Neutrophil (primary cell): ENCODE measurements around the gene PLAGL2.

Experiments
- H3K27ac ChIP-seq: fragments of 200-600 bp; sonication (generic); 2 replicates; pipeline ENCODE4 v1.5.1; 2016; ENCODE audit warnings: mild to moderate bottlenecking, moderate library complexity
- H3K27me3 ChIP-seq: fragments of 200-600 bp; sonication (generic); 2 replicates; pipeline ENCODE4 v1.6.0; 2016; ENCODE audit warnings: mild to moderate bottlenecking
- H3K36me3 ChIP-seq: fragments of 200-600 bp; sonication (generic); 2 replicates; pipeline ENCODE4 v1.5.1; 2017
- H3K4me1 ChIP-seq, 2 experiments: fragments of 200-600 bp in 1 of 2; sonication (generic) in 1 of 2; 1 replicate in 1 of 2; 2 replicates in 1 of 2; pipeline versions ENCODE4 v1.5.1 to v1.6.1; 2013 to 2016; ENCODE audit warnings: low read depth in 1 of 2, low read length in 1 of 2, mild to moderate bottlenecking in 1 of 2, moderate library complexity in 1 of 2; ENCODE audit not compliant: control insufficient read depth in 1 of 2, insufficient read depth in 1 of 2
- H3K4me3 ChIP-seq, 2 experiments: fragments of 200-600 bp in 1 of 2; sonication (generic) in 1 of 2; 1 replicate in 1 of 2; 2 replicates in 1 of 2; pipeline ENCODE4 v1.5.1; 2013 to 2016; ENCODE audit warnings: low read depth in 1 of 2, low read length in 1 of 2, mild to moderate bottlenecking in 1 of 2, moderate library complexity in 1 of 2
- H3K9me3 ChIP-seq: fragments of 200-600 bp; sonication (generic); 2 replicates; pipeline ENCODE4 v1.5.1; 2016
- TF ChIP-seq, protein P1 (sequence below): fragments of 200-600 bp; sonication (generic); IDR thresholded peaks from 2 replicates; pipeline ENCODE4 v1.5.1; 2016; ENCODE audit warnings: antibody characterized with exemption

Gene PLAGL2

DNA sequence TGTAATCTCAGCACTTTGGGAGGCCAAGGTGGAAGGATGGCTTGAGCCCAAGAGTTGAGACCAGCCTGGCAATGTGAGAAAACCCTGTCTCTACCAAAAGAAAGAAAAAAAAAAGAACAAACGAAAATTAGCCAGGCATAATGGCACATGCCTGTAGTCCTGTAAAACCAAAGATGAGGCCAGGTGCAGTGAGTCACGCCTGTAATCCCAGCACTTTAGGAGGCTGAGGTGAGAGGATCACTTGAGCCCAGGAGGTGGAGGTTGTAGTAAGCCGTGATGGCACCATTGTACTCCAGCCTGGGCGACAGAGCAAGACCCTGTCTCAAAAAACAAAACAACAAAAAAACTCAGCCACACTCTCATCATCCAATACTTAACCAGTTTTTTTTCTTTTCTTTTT, 37.4 kb upstream of the PLAGL2 start:
- H3K4me1 ChIP-seq, result peaks cover 15 to 17% of the 10 kb centered on the region in 2 experiments
- TF ChIP-seq, protein P1, sequence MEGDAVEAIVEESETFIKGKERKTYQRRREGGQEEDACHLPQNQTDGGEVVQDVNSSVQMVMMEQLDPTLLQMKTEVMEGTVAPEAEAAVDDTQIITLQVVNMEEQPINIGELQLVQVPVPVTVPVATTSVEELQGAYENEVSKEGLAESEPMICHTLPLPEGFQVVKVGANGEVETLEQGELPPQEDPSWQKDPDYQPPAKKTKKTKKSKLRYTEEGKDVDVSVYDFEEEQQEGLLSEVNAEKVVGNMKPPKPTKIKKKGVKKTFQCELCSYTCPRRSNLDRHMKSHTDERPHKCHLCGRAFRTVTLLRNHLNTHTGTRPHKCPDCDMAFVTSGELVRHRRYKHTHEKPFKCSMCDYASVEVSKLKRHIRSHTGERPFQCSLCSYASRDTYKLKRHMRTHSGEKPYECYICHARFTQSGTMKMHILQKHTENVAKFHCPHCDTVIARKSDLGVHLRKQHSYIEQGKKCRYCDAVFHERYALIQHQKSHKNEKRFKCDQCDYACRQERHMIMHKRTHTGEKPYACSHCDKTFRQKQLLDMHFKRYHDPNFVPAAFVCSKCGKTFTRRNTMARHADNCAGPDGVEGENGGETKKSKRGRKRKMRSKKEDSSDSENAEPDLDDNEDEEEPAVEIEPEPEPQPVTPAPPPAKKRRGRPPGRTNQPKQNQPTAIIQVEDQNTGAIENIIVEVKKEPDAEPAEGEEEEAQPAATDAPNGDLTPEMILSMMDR, result no peak
- no peak overlapping the region for H3K4me3 ChIP-seq
- no peaks in the 10 kb centered on the region for H3K9me3 ChIP-seq
- H3K27ac ChIP-seq, result no peak overlapping the region
- no peaks in the 10 kb centered on the region for H3K27me3 ChIP-seq
- no peaks in the 10 kb centered on the region for H3K36me3 ChIP-seq

DNA sequence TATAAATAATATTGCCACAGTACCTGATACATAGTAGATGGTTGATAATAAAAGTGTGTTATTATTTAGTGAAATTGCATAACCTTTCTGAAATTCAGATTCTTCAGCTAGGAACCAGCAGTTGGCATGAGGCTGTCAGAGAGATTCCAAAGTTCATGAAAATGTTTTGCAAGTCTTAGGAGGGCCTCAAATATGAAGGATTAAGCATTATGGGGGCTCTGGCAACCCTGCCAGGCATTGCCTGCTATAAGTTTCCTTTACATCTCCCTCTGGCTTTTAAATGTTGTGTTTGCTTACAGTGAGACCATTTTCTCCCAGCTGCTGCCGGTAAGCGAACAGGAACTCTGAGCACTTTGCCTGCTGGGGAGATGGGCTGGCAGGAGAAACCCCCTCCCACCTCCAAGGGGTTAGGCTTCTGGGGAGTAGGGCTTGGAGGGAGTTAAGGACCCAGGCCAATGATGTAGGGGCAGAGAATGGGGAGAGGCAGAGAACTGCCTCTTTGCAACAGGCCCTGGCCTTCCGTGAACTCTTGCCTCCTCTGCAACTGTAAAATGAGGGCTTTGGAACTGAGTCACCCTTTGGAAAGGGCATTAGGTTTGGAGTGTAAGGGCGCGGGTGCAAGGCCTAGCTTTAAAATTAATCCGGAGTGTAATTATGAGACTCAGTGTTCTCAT, 36.7 kb upstream of the PLAGL2 start:
- Histone ChIP-seq H3K9me3 (no peaks in the 10 kb centered on the region), H3K4me1 (peaks cover 9 to 11% of the 10 kb centered on the region in 2 experiments), H3K27ac (no peak overlapping the region), H3K36me3 (no peaks in the 10 kb centered on the region), H3K4me3 (no peak overlapping the region), H3K27me3 (no peaks in the 10 kb centered on the region)
- TF ChIP-seq, protein P1, result no peak

DNA sequence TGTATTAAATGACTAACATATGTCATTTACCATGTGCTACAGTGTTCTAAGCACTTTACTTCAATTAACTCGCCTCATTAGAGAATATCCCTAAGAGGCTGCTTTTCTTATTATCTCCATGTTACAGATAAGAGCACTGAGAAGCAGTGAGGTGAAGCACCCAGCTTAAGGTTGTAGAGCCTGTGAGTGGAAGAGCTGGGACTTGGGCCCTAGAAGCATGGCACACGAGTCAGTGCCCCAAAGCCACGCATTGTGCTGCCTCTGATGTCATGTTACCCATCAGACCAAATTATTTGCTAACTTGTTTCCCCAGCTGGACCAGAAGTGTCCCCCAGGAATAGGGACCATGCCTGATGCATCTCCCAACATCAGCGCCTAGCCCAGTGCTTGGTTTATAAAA, 34.3 kb upstream of the PLAGL2 start:
- no peaks in the 10 kb centered on the region for H3K27me3 ChIP-seq

DNA sequence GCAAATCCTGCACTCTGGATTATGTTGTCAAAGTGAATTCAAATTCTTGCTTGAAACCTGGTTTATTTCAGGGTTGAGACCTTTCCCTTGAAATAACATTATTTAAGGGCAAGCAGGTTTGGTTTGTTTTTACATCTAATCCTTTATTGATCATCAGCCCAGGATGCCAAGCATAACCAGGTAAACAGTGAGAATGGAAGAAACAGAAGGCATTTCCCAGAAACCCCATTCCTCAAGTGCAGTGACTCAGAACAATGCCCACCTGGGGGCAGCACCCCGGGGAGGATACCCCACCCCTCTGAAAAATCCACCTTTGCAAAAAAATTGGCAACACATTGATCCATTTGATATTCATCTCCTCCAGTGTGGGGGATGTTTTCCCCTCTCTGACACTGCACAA, 32.7 kb upstream of the PLAGL2 start:
- peaks cover 7% of the 10 kb centered on the region for H3K36me3 ChIP-seq
- TF ChIP-seq, protein P1, result no peak

More for the DNA sequence above, 34.3 kb upstream of the PLAGL2 start:
- Histone ChIP-seq H3K27ac (no peak overlapping the region), H3K4me3 (no peak overlapping the region), H3K9me3 (no peaks in the 10 kb centered on the region), H3K4me1 (no peaks in the 10 kb centered on the region), H3K36me3 (peaks cover 4% of the 10 kb centered on the region)
- TF ChIP-seq, protein P1, result no peak

DNA sequence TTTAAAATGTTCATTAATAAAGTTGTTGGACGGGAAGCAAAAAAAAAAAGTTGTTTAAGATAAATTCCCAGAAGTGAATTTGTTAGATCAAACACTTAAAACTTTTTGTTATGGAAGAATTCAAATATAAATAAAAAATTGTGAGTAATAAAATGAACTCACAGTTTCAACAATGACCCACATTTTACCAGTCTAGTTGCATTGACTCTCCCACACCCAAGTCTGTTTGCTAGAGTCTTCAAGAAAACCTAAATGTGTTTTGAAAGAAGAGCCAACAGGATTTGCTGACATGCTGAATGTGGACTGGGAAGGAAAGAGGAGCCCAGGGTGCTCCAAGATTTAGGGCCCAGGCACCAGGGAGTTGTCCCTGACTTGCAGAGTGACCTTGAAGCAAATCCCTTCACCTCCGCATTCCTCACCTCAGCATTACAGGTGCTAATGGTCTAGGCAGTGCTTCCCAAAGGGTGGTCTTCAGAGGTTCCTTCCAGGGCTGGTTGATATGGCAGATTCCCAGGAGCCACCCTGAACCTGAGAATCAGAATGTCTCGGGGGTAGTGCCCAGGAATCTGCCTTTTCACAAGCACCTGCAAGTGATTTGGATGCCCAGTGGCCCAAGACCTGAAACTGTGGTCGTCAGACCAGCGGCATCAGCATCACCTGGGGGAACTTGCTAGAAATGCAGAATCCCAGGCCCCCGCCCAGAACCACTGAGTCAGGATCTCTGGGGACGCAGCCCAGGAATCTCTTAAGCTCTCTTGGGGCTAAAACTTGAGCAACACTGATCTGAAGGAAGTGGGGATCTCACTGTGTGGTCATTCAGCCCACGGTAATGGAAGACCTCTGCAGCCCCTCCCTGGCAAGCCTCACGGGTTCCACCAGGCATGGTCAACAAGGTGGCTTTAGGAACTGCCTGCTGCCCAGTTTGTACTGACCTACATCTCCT, 31.2 kb upstream of the PLAGL2 start:
- Histone ChIP-seq H3K27me3 (no peaks in the 10 kb centered on the region), H3K9me3 (no peaks in the 10 kb centered on the region), H3K4me3 (no peak overlapping the region), H3K36me3 (peaks cover 7% of the 10 kb centered on the region), H3K27ac (no peak overlapping the region), H3K4me1 (peaks cover 19% of the 10 kb centered on the region in 2 experiments)
- TF ChIP-seq, protein P1, result no peak

More for the DNA sequence above, 32.7 kb upstream of the PLAGL2 start:
- H3K4me1 ChIP-seq, result peaks cover 4 to 5% of the 10 kb centered on the region in 2 experiments
- H3K27ac ChIP-seq, result no peak overlapping the region
- no peaks in the 10 kb centered on the region for H3K9me3 ChIP-seq
- no peak overlapping the region for H3K4me3 ChIP-seq
- H3K27me3 ChIP-seq, result no peaks in the 10 kb centered on the region
